Measurements from ENCODE around the gene KCNN3.

KCNN3 gene

DNA sequence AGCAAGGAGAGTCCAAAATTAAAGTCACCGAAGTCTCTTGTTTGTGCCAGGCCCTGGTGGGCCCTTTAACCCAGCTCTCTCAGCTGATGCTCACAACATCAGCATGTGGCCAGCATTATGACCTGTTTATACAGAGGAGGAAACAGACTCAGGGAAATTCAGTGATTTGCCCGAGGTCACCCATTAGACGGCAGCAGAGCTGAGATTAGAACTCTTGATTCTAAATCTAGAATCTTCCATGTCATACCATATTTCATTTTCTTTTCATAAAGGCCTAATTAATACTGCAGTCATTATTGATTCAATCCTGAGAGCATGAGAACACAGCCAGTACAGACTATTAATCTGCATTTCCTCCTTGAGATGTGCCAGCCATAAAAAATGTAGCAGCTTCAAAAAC, 63.7 kb downstream of the KCNN3 start:
- Histone ChIP-seq H3K4me3 (ENCODE audit: low read depth, low read length) (no peak overlapping the region), H3K9me3 (ENCODE audit: control insufficient read depth, insufficient read depth, low read depth, low read length) (no peaks in the 10 kb centered on the region), H3K36me3 (ENCODE audit: control insufficient read depth in 2 of 2, insufficient read depth in 1 of 2, low read length in 2 of 2) (no peaks in the 10 kb centered on the region), H3K4me1 (ENCODE audit: control insufficient read depth, insufficient read depth, low read length) (no peaks in the 10 kb centered on the region), H3K27ac (ENCODE audit: extremely low read depth, low read depth, low read length) (no peak overlapping the region)
- POLR2A ChIA-PET, result no interaction called here
- CTCF ChIA-PET, result interaction anchor here (0.6 to 0.7 kb wide), 2 partner anchors 44 to 256 kb away, joined by 3 to 4 read pairs; no protein-coding TSS in a partner anchor
- TF ChIP-seq ZNF354C (tag by site-specific recombination; IDR thresholded peaks at IDR 0.05; ENCODE audit: borderline replicate concordance, low read depth), result no peak
- TF ChIP-seq ZNF292 (tag by site-specific recombination; IDR thresholded peaks at IDR 0.05; ENCODE audit: borderline replicate concordance, low read depth), result no peak
- no peak for TF ChIP-seq YY1 (tag by site-specific recombination; IDR thresholded peaks at IDR 0.05)

DNA sequence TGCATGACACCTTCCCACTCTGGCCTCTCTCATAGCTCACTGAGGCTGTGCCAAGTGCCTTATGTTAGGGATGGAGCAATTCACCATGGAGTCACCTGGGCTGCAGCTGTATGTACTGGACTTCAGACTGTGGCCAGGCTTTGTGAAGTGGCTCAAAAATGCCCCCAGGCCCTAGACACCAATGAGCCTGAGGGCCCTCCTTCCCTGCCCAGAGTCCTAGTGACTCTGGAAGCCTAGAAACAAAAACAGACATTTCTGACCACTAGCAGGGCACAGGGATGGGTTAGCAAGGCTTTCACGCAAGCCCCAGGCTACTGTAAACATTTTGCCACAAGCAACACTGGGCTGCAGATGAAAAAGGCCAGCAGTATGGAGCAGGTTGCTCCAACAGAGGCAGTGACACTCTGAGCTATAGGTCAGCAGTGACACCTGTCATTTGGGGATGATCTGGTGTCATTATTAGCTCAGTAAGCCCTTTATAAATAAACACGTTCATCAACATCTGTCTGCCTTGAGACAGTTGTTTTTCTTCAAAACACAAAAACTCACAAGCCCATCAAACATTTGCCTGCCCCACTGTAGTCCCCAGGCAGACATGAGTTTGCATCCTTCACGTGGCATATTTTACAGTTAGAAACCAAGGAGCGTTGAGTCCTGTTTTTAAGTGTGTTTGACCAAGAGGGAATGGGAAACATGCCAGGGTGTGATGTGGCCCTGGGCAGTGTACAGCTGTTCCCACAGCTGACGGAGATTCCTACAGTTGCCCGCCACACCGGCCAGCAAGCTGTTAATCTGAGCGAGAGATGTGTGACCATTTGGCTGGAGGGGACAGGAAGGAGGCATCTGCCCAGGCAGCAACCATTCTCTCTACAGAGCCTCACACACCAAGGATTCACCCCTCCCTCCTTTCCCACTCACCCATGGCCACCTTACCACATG, 66.8 kb downstream of the KCNN3 start:
- no peaks in the 10 kb centered on the region for H3K36me3 ChIP-seq (ENCODE audit: control insufficient read depth in 2 of 2, insufficient read depth in 1 of 2, low read length in 2 of 2)
- no peak overlapping the region for H3K27ac ChIP-seq (ENCODE audit: extremely low read depth, low read depth, low read length)
- TF ChIP-seq ZNF626 (tag by site-specific recombination; IDR thresholded peaks at IDR 0.05), result no peak
- no peak for TF ChIP-seq ZNF473 (tag by site-specific recombination; IDR thresholded peaks at IDR 0.05)
- H3K9me3 ChIP-seq (ENCODE audit: control insufficient read depth, insufficient read depth, low read depth, low read length), result no peaks in the 10 kb centered on the region
- no peak overlapping the region for H3K4me3 ChIP-seq (ENCODE audit: low read depth, low read length)
- POLR2A ChIA-PET, result no interaction called here
- no peaks in the 10 kb centered on the region for H3K4me1 ChIP-seq (ENCODE audit: control insufficient read depth, insufficient read depth, low read length)
- CTCF ChIA-PET, result interaction anchor here (1.0 kb wide), 1 partner anchor 38 kb away, joined by 3 read pairs; no protein-coding TSS in a partner anchor

DNA sequence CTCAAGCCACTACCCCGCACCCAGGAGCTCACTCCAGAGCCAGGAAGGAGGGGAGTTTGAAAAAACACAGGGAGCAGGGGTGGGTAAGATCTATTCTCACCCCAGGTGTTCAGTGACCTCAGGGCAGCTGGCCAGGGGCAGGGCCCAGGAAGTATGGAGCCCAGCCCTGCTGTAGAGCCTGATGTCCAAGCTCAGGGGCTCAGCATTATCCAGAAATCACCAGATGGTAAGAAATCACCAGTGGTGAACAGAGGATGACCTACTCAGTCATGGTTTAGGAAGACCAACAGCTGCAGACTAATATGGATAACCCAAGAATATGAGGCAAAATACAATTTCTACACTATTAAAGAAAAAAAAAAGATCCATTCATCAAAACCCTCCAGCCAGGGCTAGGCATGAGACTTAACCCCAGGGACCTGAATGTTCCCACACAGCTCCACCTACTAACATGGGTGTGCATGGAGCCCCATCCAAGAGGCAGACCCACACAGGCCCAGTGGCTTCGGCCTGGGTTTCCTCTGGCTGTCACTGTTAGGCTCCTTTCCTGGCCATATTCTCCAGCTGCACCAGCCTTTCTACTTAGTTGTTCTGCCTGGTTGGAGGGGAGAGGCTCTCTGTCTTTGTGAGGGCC, 67.6 kb downstream of the KCNN3 start:
- ChIA-PET CTCF (interaction anchor here (0.6 to 1.1 kb wide), 3 partner anchors 13 to 103 kb away, joined by 3 read pairs; no protein-coding TSS in a partner anchor), POLR2A (no interaction called here)
- TF ChIP-seq, protein P1, sequence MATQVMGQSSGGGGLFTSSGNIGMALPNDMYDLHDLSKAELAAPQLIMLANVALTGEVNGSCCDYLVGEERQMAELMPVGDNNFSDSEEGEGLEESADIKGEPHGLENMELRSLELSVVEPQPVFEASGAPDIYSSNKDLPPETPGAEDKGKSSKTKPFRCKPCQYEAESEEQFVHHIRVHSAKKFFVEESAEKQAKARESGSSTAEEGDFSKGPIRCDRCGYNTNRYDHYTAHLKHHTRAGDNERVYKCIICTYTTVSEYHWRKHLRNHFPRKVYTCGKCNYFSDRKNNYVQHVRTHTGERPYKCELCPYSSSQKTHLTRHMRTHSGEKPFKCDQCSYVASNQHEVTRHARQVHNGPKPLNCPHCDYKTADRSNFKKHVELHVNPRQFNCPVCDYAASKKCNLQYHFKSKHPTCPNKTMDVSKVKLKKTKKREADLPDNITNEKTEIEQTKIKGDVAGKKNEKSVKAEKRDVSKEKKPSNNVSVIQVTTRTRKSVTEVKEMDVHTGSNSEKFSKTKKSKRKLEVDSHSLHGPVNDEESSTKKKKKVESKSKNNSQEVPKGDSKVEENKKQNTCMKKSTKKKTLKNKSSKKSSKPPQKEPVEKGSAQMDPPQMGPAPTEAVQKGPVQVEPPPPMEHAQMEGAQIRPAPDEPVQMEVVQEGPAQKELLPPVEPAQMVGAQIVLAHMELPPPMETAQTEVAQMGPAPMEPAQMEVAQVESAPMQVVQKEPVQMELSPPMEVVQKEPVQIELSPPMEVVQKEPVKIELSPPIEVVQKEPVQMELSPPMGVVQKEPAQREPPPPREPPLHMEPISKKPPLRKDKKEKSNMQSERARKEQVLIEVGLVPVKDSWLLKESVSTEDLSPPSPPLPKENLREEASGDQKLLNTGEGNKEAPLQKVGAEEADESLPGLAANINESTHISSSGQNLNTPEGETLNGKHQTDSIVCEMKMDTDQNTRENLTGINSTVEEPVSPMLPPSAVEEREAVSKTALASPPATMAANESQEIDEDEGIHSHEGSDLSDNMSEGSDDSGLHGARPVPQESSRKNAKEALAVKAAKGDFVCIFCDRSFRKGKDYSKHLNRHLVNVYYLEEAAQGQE (tag by site-specific recombination; IDR thresholded peaks at IDR 0.05), result no peak
- TF ChIP-seq, protein P2, sequence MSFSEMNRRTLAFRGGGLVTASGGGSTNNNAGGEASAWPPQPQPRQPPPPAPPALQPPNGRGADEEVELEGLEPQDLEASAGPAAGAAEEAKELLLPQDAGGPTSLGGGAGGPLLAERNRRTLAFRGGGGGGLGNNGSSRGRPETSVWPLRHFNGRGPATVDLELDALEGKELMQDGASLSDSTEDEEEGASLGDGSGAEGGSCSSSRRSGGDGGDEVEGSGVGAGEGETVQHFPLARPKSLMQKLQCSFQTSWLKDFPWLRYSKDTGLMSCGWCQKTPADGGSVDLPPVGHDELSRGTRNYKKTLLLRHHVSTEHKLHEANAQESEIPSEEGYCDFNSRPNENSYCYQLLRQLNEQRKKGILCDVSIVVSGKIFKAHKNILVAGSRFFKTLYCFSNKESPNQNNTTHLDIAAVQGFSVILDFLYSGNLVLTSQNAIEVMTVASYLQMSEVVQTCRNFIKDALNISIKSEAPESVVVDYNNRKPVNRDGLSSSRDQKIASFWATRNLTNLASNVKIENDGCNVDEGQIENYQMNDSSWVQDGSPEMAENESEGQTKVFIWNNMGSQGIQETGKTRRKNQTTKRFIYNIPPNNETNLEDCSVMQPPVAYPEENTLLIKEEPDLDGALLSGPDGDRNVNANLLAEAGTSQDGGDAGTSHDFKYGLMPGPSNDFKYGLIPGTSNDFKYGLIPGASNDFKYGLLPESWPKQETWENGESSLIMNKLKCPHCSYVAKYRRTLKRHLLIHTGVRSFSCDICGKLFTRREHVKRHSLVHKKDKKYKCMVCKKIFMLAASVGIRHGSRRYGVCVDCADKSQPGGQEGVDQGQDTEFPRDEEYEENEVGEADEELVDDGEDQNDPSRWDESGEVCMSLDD (tag by site-specific recombination; IDR thresholded peaks at IDR 0.05), result no peak
- no peak for TF ChIP-seq KLF10 (tag by site-specific recombination; IDR thresholded peaks at IDR 0.05)
- TF ChIP-seq, protein P3, sequence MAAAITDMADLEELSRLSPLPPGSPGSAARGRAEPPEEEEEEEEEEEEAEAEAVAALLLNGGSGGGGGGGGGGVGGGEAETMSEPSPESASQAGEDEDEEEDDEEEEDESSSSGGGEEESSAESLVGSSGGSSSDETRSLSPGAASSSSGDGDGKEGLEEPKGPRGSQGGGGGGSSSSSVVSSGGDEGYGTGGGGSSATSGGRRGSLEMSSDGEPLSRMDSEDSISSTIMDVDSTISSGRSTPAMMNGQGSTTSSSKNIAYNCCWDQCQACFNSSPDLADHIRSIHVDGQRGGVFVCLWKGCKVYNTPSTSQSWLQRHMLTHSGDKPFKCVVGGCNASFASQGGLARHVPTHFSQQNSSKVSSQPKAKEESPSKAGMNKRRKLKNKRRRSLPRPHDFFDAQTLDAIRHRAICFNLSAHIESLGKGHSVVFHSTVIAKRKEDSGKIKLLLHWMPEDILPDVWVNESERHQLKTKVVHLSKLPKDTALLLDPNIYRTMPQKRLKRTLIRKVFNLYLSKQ (tag by site-specific recombination; IDR thresholded peaks at IDR 0.05; ENCODE audit: borderline replicate concordance), result no peak
- TF ChIP-seq FEZF1 (tag by site-specific recombination; IDR thresholded peaks at IDR 0.05), result no peak
- TF ChIP-seq, protein P4, sequence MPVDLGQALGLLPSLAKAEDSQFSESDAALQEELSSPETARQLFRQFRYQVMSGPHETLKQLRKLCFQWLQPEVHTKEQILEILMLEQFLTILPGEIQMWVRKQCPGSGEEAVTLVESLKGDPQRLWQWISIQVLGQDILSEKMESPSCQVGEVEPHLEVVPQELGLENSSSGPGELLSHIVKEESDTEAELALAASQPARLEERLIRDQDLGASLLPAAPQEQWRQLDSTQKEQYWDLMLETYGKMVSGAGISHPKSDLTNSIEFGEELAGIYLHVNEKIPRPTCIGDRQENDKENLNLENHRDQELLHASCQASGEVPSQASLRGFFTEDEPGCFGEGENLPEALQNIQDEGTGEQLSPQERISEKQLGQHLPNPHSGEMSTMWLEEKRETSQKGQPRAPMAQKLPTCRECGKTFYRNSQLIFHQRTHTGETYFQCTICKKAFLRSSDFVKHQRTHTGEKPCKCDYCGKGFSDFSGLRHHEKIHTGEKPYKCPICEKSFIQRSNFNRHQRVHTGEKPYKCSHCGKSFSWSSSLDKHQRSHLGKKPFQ (tag by site-specific recombination; IDR thresholded peaks at IDR 0.05), result no peak
- Histone ChIP-seq H3K36me3 (ENCODE audit: control insufficient read depth in 2 of 2, insufficient read depth in 1 of 2, low read length in 2 of 2) (no peaks in the 10 kb centered on the region), H3K9me3 (ENCODE audit: control insufficient read depth, insufficient read depth, low read depth, low read length) (no peaks in the 10 kb centered on the region), H3K4me1 (ENCODE audit: control insufficient read depth, insufficient read depth, low read length) (no peaks in the 10 kb centered on the region), H3K4me3 (ENCODE audit: low read depth, low read length) (no peak overlapping the region), H3K27ac (ENCODE audit: extremely low read depth, low read depth, low read length) (no peak overlapping the region)
